Glomerular endothelial cell (primary cell): ENCODE data around the gene MGAT3. TPM values are rescaled to one million over a fixed set of nuclear protein-coding genes. Genes with fewer than 3 reads are reported as not detected.
"Not testable (repeated sequence)": the region's sequence is repeated elsewhere in the genome, so short reads cannot be mapped to it uniquely, and the experiment has no call there.

Experiments used
- DNase-seq: peaks from one replicate; pipeline ENCODE4 v3.0.0-alpha.2; 2011; ENCODE audit warnings: low read depth, low spot score; ENCODE audit errors: extremely low read depth
- total RNA-seq: library from RNA; depleted of rRNA; stranded (reverse); fragments of >200 nt; gene quantifications from 2 replicates; pipeline ENCODE4 v1.2.3, GENCODE V29; 2015

The MGAT3 gene
- total RNA-seq, 1 donor from 2014 or later, result 0.12 TPM

- DNase-seq, result no peak
These were observed 31.8 kb downstream of the MGAT3 start for GRCh38 chr22:39488563-39489083.

- DNase-seq, result no peak
These were observed 32.6 kb downstream of the MGAT3 start for GRCh38 chr22:39489094-39490068.

DNA sequence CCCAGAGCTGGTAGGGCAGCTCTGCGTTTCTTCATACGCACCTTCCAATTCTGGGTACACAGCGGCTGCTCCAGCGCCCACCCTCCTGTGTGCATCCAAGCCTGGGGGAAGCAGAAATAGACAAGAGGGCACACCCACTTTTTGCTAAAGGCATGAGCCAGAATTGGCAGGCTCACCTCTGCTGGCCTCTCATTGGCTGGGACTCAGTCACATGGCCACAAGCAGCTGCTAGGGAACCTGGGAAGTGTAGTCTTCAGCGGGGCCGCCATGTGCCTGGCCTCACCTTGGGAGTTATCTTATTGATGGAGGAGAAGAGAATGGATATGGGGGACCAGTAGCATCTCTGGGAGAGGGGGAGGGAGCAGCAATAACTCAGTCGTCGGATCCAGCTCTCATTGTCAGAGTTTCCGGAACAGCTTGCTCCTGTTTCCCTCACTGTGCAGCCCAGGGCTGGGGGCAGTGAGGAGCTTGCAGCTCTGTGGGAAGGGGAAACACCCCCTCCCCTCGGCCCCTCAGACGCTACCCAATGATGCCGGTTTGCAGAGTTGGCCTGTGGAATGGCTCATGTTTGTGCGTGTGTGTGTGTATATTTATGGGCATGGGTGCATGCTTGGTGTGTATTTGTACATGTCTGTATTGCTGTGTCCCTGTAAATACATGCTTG lies 33.5 kb downstream of the MGAT3 start:
- no peak for DNase-seq

GRCh38 chr22:39490966-39491680 lies 34.3 kb downstream of the MGAT3 start:
- DNase-seq, result no peak

DNA sequence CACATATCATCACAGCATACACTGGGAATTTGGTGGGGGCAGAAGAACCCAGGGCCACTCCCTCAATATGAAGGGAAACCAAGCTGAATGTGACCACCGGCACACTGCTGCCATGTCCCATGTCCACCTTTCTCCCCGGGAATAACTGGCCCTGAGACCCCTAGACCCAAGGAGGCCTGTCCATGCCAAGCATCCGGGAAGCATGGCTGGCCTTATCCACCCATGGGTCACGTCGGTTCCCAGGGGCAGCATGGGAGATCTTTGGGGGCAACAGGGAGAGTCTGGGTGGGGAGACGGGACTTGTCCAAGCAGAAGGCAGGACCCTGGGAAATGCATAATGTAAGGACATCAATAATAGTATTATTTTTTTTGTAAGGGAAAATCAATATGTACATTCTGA lies 34.9 kb downstream of the MGAT3 start:
- no peak for DNase-seq

GRCh38 chr22:39492186-39492585 lies 35.4 kb downstream of the MGAT3 start:
- DNase-seq, result no peak

DNA sequence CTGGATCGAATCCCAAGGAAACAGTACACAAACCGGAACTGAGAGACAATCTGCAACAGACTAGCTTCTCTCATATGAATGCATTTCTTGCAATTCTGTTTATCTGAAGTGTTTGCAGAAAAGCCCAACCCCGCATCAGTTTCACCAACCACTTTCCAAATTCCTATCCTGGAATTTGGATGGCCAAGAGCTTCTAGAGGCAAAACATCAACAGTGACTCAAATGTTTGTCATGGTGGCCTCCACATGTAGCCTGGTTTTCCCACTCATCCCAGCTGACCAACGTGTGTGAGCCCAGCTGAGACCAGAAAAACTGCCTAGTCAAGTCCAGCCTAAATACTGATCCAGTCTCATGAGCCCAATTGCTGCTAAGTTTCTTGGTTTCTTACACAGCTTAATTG lies 36.9 kb downstream of the MGAT3 start:
- no peak for DNase-seq

DNA sequence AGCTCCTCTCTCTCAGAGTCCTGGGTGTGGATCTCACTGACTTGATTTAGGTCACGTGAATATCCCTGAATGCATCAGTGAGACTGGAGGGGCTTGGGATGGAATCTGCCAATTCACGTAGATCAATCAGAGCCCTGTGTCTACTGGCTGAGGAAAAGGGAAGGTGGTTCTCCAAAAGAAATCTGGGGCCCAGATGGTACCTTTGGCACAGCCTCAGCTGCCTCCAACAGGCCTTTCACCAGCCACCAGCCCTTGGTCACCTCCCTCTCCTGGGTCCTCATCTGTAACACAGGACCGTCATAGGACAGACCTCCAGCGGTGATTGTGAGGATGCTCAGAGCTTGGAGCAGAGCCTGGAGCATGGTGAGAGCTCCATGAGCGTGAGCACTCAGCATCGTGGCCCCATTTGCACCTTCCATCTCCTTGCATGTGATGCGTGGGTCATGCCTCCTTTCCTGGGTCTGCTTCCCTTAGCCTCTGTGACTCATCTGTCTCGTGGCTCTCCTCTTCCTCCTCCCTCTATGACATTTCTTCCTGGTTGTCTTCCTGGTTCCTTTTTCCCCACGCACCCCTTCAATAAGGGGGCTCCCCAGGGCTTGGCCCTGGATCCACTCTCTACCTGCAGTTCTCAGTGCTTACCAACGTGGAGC lies 37.8 kb downstream of the MGAT3 start:
- DNase-seq, result no peak

DNA sequence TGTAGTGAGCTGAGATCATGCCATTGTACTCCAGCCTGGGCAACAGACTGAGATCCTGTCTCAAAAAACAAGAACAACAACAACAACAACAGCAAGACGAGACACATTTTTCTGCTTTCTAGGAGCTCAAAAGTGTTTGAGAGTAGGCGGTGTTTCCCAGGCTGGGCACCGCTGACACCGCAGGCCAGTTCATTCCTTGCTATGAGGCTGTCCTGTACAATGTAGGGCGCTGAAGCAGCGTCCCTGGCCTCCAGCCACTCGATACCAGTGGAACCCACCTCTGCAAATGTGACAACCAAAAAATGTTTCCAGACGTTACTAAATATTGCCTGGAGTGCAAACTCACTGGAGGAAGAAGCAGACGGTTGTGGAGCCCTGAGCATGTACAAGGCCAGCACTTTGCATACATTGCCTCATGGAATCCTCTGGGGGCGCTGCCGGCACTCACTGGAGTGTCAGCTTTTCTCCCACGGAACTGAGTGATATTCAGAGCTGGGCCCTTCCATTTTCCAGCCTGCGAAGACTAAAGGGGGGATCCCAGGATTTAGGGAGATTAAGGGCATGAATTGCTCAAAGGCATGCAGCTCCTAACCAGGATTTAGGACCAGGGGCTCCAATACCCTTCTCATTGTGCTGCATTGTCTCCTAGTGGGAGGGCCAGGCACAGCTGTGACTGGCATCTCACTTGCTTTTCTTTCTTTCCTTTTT lies 39.5 kb downstream of the MGAT3 start:
- no peak for DNase-seq

- no peak for DNase-seq
These were observed 40.6 kb downstream of the MGAT3 start for GRCh38 chr22:39497429-39497828.

GRCh38 chr22:39498368-39498767 lies 41.6 kb downstream of the MGAT3 start:
- no peak for DNase-seq

DNA sequence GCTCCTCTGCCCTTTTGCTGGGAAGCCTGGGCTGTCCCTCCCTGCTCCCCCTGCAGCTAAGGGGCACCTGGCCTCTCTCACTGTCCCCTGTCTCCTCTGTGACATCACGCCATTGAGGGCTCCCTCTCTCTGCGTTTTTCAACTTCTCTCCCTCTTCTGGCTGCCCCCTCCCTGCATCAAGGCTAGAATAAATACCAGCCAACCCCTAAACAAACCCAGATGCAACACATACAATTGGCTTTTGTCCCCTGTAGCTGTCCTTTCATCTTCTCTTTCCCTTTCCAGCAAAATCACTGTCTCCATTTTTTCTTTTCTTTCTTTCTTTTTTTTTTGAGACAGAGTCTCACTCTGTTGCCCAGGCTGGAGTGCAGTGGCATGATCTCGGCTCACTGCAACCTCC lies 42.0 kb downstream of the MGAT3 start:
- DNase-seq, result no peak

- no peak for DNase-seq
These were observed 43.3 kb downstream of the MGAT3 start for GRCh38 chr22:39500101-39500500.

DNA sequence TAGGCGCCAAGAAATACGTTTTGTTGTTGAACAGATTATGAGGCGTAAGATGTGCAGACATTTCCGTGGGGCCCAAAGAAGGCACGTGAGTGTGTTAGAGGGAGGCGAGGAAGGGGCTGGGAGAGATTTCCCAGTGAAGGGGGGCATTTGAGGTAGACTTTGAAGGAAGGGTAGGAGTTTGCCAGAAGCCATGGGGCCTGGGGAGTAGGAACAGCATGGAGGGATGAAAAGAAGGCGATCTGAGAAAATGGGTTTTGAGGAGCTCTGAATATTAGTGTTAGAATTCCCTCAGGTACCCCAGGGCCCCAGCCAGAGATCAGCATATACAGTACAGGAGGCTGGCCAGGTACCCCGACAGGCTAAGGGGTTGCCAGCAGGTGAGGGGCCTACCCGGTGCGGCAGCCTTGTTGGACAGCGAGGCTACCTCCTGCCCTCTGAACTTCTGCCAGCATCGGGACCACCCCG lies 44.9 kb downstream of the MGAT3 start:
- DNase-seq, result no peak

DNA sequence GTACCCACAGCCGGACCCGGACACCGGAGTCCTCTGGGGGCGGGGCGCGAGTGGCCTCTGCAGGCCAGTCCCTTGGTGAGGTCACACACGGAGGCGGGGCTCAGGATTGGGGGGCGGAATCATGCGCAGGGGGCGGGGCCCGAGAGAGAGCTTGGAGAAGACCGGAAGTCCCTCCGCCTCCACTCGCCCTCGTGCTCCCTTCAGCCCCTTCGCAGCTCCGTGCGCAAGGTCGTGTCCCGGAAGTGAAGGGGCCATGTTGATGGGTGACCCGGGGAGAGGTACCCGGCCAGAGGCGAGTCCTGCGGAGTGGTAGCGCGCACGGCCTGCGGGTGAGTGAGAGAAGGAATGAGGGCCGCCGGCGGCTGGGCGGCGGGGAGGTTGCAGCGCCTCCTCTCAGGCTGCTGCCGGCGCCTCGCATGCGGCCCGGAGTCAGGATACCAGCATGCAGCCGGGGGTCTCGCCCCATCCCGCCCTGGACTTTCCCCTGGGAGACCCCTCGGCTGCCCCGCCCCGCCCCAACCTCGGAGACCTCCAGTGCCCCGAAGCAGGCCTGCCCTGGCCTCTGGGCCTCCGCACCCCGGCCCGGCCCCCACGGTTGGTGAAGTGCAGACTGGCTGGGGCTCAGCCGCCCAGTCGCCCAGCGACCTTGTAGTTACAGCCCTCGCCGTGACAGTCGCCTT lies 45.4 kb downstream of the MGAT3 start, which contains the start of gene MIEF1:
Gene MIEF1 (plus strand): TSS at position 182 of the 680 bp plus-strand sequence. CDS start 9,005 bp downstream, outside the sequence.
- no peak for DNase-seq

GRCh38 chr22:39502789-39503409 lies 46.1 kb downstream of the MGAT3 start:
- DNase-seq, result no peak

- DNase-seq, result no peak
These were observed 46.8 kb downstream of the MGAT3 start for GRCh38 chr22:39503630-39504029.

- DNase-seq, result no peak
These were observed 47.3 kb downstream of the MGAT3 start for GRCh38 chr22:39504071-39504470.

DNA sequence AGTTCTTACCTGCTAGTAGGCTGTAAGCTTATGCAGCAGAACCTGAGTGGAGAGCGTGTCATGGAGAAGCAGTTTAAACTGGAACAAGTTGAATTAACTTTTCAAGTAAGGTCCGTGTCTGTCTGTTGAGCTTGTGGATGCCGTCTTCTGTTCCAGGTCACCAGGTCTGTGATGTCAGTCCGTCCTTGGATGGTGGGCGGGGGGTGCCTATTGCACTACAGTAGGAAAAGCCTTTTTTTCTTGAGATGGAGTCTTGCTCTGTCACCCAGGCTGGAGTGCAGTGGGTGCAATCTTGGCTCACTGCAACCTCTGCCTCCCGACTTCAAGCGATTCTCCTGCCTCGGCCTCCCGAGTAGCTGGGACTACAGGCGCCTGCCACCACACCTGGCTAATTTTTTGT lies 50.2 kb downstream of the MGAT3 start:
- DNase-seq, result not testable (repeated sequence)
